H1 (cell line): ENCODE results near the gene LMAN2. TPM values are rescaled to one million over a fixed set of nuclear protein-coding genes. Genes with fewer than 3 reads are reported as not detected.

ENCODE experiments used
- CTCF ChIA-PET: fragments of 300-600 bp; sonication (Branson Sonifier 250); formaldehyde crosslinking; loops from one replicate; lab custom pipeline; 2021; ENCODE audit not compliant: partially characterized antibody; lab: Charles Lee
- POLR2A ChIA-PET: fragments of 300-600 bp; sonication (Branson Sonifier 250); formaldehyde crosslinking; loops from one replicate; lab custom pipeline; 2021; ENCODE audit warnings: inconsistent platforms; ENCODE audit not compliant: partially characterized antibody; lab: Charles Lee
- DNase-seq, 2 experiments: peaks; one replicate each; pipeline versions ENCODE4 v3.0.0 to v3.0.0-alpha.2; 2010 to 2022; ENCODE audit warnings: low spot score in 2 of 2, low read depth in 1 of 2, mixed read lengths in 1 of 2
- FAIRE-seq: peaks from 2 replicates; lab custom pipeline; 2011; peaks lifted over from hg19 to GRCh38; lab: Jason Lieb, UNC
- H2AFZ ChIP-seq: 2 replicates; pipeline ENCODE4 v1.8.1; 2012; ENCODE audit warnings: low read length, inconsistent platforms
- H2AK5ac ChIP-seq: 2 replicates; pipeline ENCODE4 v1.6.1; 2013; ENCODE audit warnings: low read depth, low read length
- H2BK120ac ChIP-seq: replicated peaks from 2 replicates; pipeline ENCODE3; 2013; ENCODE audit warnings: low read depth, low read length, inconsistent platforms
- H2BK12ac ChIP-seq: 2 replicates; pipeline ENCODE4 v1.6.1; 2013; ENCODE audit warnings: low read depth, low read length
- H2BK15ac ChIP-seq: 2 replicates; pipeline ENCODE4 v1.6.1; 2013; ENCODE audit warnings: low read length
- H2BK20ac ChIP-seq: 2 replicates; pipeline ENCODE4 v1.6.1; 2013; ENCODE audit warnings: low read length
- H2BK5ac ChIP-seq: 2 replicates; pipeline ENCODE4 v1.6.1; 2013; ENCODE audit warnings: low read depth, low read length
- H3K14ac ChIP-seq: 2 replicates; pipeline ENCODE4 v1.6.1; 2013; ENCODE audit warnings: inconsistent platforms; ENCODE audit not compliant: insufficient read length
- H3K18ac ChIP-seq: 2 replicates; pipeline ENCODE4 v1.6.1; 2013; ENCODE audit warnings: low read length; ENCODE audit errors: extremely low read depth
- H3K23ac ChIP-seq: 2 replicates; pipeline ENCODE4 v1.6.1; 2013; ENCODE audit warnings: inconsistent platforms; ENCODE audit not compliant: insufficient read length
- H3K23me2 ChIP-seq: 2 replicates; pipeline ENCODE4 v1.6.1; 2013; ENCODE audit warnings: low read depth, low read length
- H3K27ac ChIP-seq: 2 replicates; pipeline ENCODE4 v1.6.1; 2011; ENCODE audit warnings: low read depth, low read length, inconsistent platforms
- H3K27me3 ChIP-seq, 4 experiments: replicated peaks in 1 of 4; 1 replicate in 1 of 4; 2 replicates in 3 of 4; pipeline versions ENCODE4 v1.6.1 to v1.8.1; 2011 to 2013; ENCODE audit warnings: low read length in 3 of 4, mild to moderate bottlenecking in 3 of 4, inconsistent platforms in 2 of 4, mixed read lengths in 2 of 4, moderate library complexity in 1 of 4; ENCODE audit not compliant: control insufficient read depth in 3 of 4, insufficient read depth in 3 of 4; ENCODE audit errors: extremely low read depth in 1 of 4
- H3K36me3 ChIP-seq, 4 experiments: 2 replicates each; pipeline versions ENCODE4 v1.6.1 to v1.8.1; 2011 to 2013; ENCODE audit warnings: mild to moderate bottlenecking in 4 of 4, low read length in 3 of 4, moderate library complexity in 2 of 4, control low read depth in 1 of 4, inconsistent platforms in 1 of 4; ENCODE audit not compliant: insufficient read depth in 4 of 4, control insufficient read depth in 2 of 4
- H3K4ac ChIP-seq: replicated peaks from 2 replicates; pipeline ENCODE3; 2013; ENCODE audit warnings: low read length, low read depth, mixed read lengths, inconsistent platforms; ENCODE audit not compliant: insufficient read length
- H3K4me1 ChIP-seq, 4 experiments: replicated peaks in 1 of 4; 1 replicate in 1 of 4; 2 replicates in 3 of 4; pipeline versions ENCODE4 v1.6.1 to v1.8.1; 2011 to 2013; ENCODE audit warnings: low read length in 3 of 4, inconsistent platforms in 2 of 4, mixed read lengths in 1 of 4; ENCODE audit not compliant: insufficient read depth in 4 of 4, control insufficient read depth in 3 of 4
- H3K4me2 ChIP-seq, 2 experiments: 2 replicates each; pipeline versions ENCODE4 v1.6.1 to v1.8.1; 2011 to 2013; ENCODE audit warnings: low read depth in 2 of 2, low read length in 2 of 2, control low read depth in 1 of 2, inconsistent platforms in 1 of 2, mild to moderate bottlenecking in 1 of 2; ENCODE audit not compliant: insufficient read depth in 1 of 2
- H3K4me3 ChIP-seq, 4 experiments: fragments of 200-600, 300-600 bp in 1 of 4; sonication (generic), shearing (Covaris generic), sonication (Bioruptor Twin) in 1 of 4; 2 replicates each; pipeline versions ENCODE4 v1.5.1 to v1.8.1; 2011 to 2016; ENCODE audit warnings: low read length in 4 of 4, low read depth in 3 of 4, control low read depth in 2 of 4, inconsistent platforms in 2 of 4, mild to moderate bottlenecking in 2 of 4, mixed read lengths in 1 of 4, moderate library complexity in 1 of 4; ENCODE audit not compliant: insufficient read depth in 2 of 4; ENCODE audit errors: extremely low read depth in 1 of 4
- H3K56ac ChIP-seq: replicated peaks from 2 replicates; pipeline ENCODE3; 2013; ENCODE audit warnings: low read depth, mild to moderate bottlenecking, mixed read lengths, low read length, inconsistent platforms; ENCODE audit not compliant: insufficient read length
- H3K79me1 ChIP-seq: 2 replicates; pipeline ENCODE4 v1.6.1; 2013; ENCODE audit warnings: low read depth, low read length, control low read depth
- H3K79me2 ChIP-seq, 2 experiments: 2 replicates each; pipeline versions ENCODE4 v1.6.1 to v1.8.1; 2012 to 2013; ENCODE audit warnings: low read length in 2 of 2, mild to moderate bottlenecking in 2 of 2, inconsistent platforms in 1 of 2; ENCODE audit not compliant: insufficient read depth in 2 of 2, control insufficient read depth in 1 of 2
- H3K9ac ChIP-seq, 4 experiments: replicated peaks in 1 of 4; 1 replicate in 1 of 4; 2 replicates in 3 of 4; pipeline versions ENCODE4 v1.6.1 to v1.8.1; 2011 to 2013; ENCODE audit warnings: low read depth in 3 of 4, low read length in 3 of 4, control low read depth in 2 of 4, mild to moderate bottlenecking in 2 of 4, moderate library complexity in 2 of 4, inconsistent platforms in 1 of 4; ENCODE audit errors: extremely low read depth in 1 of 4
- H3K9me3 ChIP-seq, 2 experiments: 2 replicates each; pipeline versions ENCODE4 v1.6.1 to v1.8.1; 2012 to 2013; ENCODE audit warnings: mild to moderate bottlenecking in 2 of 2, moderate library complexity in 2 of 2, control low read depth in 1 of 2, inconsistent platforms in 1 of 2, low read depth in 1 of 2, low read length in 1 of 2, mixed read lengths in 1 of 2; ENCODE audit not compliant: insufficient read depth in 2 of 2
- H4K20me1 ChIP-seq, 2 experiments: replicated peaks in 1 of 2; 2 replicates each; pipeline versions ENCODE3 to v1.8.1; 2011 to 2013; ENCODE audit warnings: inconsistent platforms in 2 of 2, low read length in 2 of 2, mild to moderate bottlenecking in 1 of 2; ENCODE audit not compliant: insufficient read depth in 2 of 2, control insufficient read depth in 1 of 2
- H4K5ac ChIP-seq: 2 replicates; pipeline ENCODE4 v1.6.1; 2013; ENCODE audit warnings: low read length, low read depth, mixed read lengths, inconsistent platforms; ENCODE audit not compliant: insufficient read length
- H4K8ac ChIP-seq: 2 replicates; pipeline ENCODE4 v1.8.0; 2013; ENCODE audit warnings: mild to moderate bottlenecking, moderate library complexity, low read length, inconsistent platforms; ENCODE audit not compliant: insufficient read depth; ENCODE audit errors: extremely low read depth
- H4K91ac ChIP-seq: replicated peaks from 2 replicates; pipeline ENCODE3; 2013; ENCODE audit warnings: low read length, mixed read lengths, inconsistent platforms; ENCODE audit not compliant: insufficient read length
- BACH1 ChIP-seq: IDR thresholded peaks from 2 replicates; pipeline ENCODE4 v1.6.1; 2012; ENCODE audit warnings: low read length, improper control_type of control experiment
- BCL11A ChIP-seq, 2 experiments: IDR thresholded peaks; one replicate each; pipeline ENCODE4 v1.6.1; 2011; ENCODE audit warnings: low read depth in 2 of 2, low read length in 2 of 2, mild to moderate bottlenecking in 2 of 2
- CBX5 ChIP-seq: fragments of 300-800, 300-1000 bp; sonication (generic); IDR thresholded peaks from 2 replicates; pipeline ENCODE4 v1.7.1; 2016; ENCODE audit warnings: antibody characterized with exemption, low read length, low read depth
- CREB1 ChIP-seq: IDR thresholded peaks from 2 replicates; pipeline ENCODE4 v1.6.1; 2012; ENCODE audit warnings: inconsistent platforms
- CTBP2 ChIP-seq: IDR thresholded peaks from 2 replicates; pipeline ENCODE4 v1.7.0; 2011; ENCODE audit warnings: borderline replicate concordance, mild to moderate bottlenecking, moderate library complexity, mixed read lengths, low read length; ENCODE audit not compliant: insufficient read depth, insufficient read length
- RFX5 ChIP-seq: IDR thresholded peaks from 2 replicates; pipeline ENCODE4 v1.6.1; 2011; ENCODE audit warnings: low read depth, low read length, improper control_type of control experiment, borderline replicate concordance
- SAP30 ChIP-seq: fragments of 300-600 bp; sonication (generic); IDR thresholded peaks from 2 replicates; pipeline ENCODE4 v1.7.1; 2012; ENCODE audit warnings: low read length, moderate library complexity, mild to moderate bottlenecking, inconsistent platforms; ENCODE audit not compliant: insufficient read depth, insufficient replicate concordance
- TEAD4 ChIP-seq: IDR thresholded peaks from 2 replicates; pipeline ENCODE4 v1.6.1; 2012; ENCODE audit warnings: low read depth, low read length, inconsistent platforms, mixed read lengths
- WGBS, 2 experiments: shearing (Covaris generic) in 1 of 2; methylation state at CpG; one replicate each; pipeline versions ENCODE4 v1.1.6 to v1.1.7; 2013 to 2015; ENCODE audit warnings: low lambda C conversion rate in 2 of 2, mixed read lengths in 2 of 2, inconsistent platforms in 1 of 2, low coverage in 1 of 2, missing lambda C conversion rate in 1 of 2; ENCODE audit not compliant: insufficient replicate concordance in 2 of 2, insufficient coverage in 1 of 2, insufficient read length in 1 of 2; ENCODE audit errors: extremely low coverage in 1 of 2, missing lambda C conversion rate in 1 of 2; 5-methylcytosine and 5-hydroxymethylcytosine counted together
- polyA plus RNA-seq, 7 experiments: library from polyadenylated mRNA; depleted of rRNA in 3 of 7; stranded (reverse) in 5 of 7; unstranded in 2 of 7; fragments of >200 nt in 5 of 7; fragments of 200-250 nt in 2 of 7; gene quantifications; 1 replicate in 5 of 7; 2 replicates in 1 of 7; 4 replicates in 1 of 7; pipeline versions ENCODE4 v1.2.1 to v1.2.3, GENCODE V29; 2011 to 2013; ENCODE audit warnings: missing spikeins in 2 of 7, mixed read lengths in 2 of 7
- total RNA-seq: library from RNA; stranded (reverse); fragmentation: NEBNext Ultra II Directional; extraction: Animal tissue kit (Norgen Biotek cat#: 25700); gene quantifications from 2 replicates; pipeline ENCODE4 v1.2.1, GENCODE V29; 2021
- TF ChIP-seq, protein P1 (sequence below): IDR thresholded peaks from 2 replicates; pipeline ENCODE4 v1.6.1; 2012; ENCODE audit warnings: low read length, inconsistent platforms

LMAN2 gene
- total and polyA plus RNA-seq, 2 of the 8 experiments (the other 6 are each of a cell fraction or from before 2014, with no cell fraction given): 116 to 225 TPM

DNA sequence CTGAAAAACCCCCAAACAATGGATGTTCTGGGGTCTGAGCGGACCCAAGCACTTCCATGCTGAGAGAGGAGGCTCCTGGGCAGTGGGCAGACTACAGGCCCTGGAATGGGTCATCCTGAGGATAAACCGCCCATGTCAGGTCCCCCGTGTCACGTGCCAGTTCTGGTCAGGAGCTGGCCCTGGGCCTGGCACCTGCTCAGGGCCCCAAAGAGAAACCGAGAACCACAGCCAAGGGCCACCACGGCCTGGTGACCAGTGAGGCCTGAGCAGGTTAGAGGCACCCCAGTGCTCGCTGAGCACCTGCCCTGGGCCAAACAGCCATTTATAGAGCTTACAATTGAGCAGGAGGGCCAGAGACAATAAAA is 15.8 kb downstream of the LMAN2 start:
- Histone ChIP-seq H2BK5ac (no peak overlapping the region), H3K23me2 (no peaks in the 10 kb centered on the region), H4K5ac (no peak overlapping the region), H2AK5ac (no peak overlapping the region), H2BK15ac (no peak overlapping the region), H3K27me3 (no peaks in the 10 kb centered on the region), H3K4me1 (peaks cover 0 to 5% (median 3%) of the 10 kb centered on the region in 4 experiments; a peak in 4 of 7 replicates), H4K91ac (no peak overlapping the region), H2AFZ (no peak overlapping the region), H3K18ac (no peak overlapping the region), H2BK12ac (no peak overlapping the region), H3K4me2 (no peak overlapping the region), H3K4me3 (no peak overlapping the region), H3K36me3 (peaks cover 22 to 33% (median 32%) of the 10 kb centered on the region in 4 experiments), H3K79me2 (peaks cover 3 to 8% of the 10 kb centered on the region in 2 experiments; a peak in 2 of 4 replicates), H3K14ac (no peak overlapping the region), H3K56ac (no peak overlapping the region), H3K9me3 (no peaks in the 10 kb centered on the region), H3K4ac (no peak overlapping the region), H3K27ac (no peak overlapping the region), H2BK120ac (no peak overlapping the region), H3K79me1 (peaks cover 9% of the 10 kb centered on the region), H4K8ac (no peak overlapping the region), H2BK20ac (no peak overlapping the region), H3K9ac (no peak overlapping the region), H3K23ac (no peak overlapping the region), H4K20me1 (peaks cover 0 to 17% of the 10 kb centered on the region in 2 experiments)
- ChIA-PET CTCF (interaction anchor here (0.9 to 10.3 kb wide), 13 partner anchors 9 to 104 kb away, joined by 3 to 100 read pairs (median 4); partner anchors contain the start of gene RGS14), POLR2A (interaction anchor here (0.6 to 2.0 kb wide), 7 partner anchors 8 to 203 kb away, joined by 3 to 7 read pairs (median 4); partner anchors contain the start of gene LMAN2)
- DNase-seq (no peak), FAIRE-seq (no peak)
- TF ChIP-seq TEAD4 (no peak), BCL11A (IDR thresholded peaks at IDR 0.05; ENCODE audit: low read depth in 2 of 2, low read length in 2 of 2) (no peak), CTBP2 (no peak), RFX5 (no peak), CREB1 (no peak), BACH1 (no peak), SAP30 (no peak), CBX5 (no peak)
- TF ChIP-seq, protein P1, sequence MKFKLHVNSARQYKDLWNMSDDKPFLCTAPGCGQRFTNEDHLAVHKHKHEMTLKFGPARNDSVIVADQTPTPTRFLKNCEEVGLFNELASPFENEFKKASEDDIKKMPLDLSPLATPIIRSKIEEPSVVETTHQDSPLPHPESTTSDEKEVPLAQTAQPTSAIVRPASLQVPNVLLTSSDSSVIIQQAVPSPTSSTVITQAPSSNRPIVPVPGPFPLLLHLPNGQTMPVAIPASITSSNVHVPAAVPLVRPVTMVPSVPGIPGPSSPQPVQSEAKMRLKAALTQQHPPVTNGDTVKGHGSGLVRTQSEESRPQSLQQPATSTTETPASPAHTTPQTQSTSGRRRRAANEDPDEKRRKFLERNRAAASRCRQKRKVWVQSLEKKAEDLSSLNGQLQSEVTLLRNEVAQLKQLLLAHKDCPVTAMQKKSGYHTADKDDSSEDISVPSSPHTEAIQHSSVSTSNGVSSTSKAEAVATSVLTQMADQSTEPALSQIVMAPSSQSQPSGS: no peak
- 88% methylated on average over 7 of the region's 7 CpGs; no CpG with 5 or more reads in 1 of the 2 experiments for WGBS, 2 experiments
